HEK293 (cell line): ENCODE results near the gene LY6G5B.

Source experiments
- CTCF ChIA-PET: fragments of 350-600 bp; formaldehyde crosslinking; extraction: SDS; loops from one replicate; lab custom pipeline; 2021; ENCODE audit warnings: antibody characterized with exemption; lab: Yijun Ruan, JAX
- POLR2A ChIA-PET: fragments of 300-600 bp; formaldehyde crosslinking; extraction: SDS; loops from one replicate; lab custom pipeline; 2020; ENCODE audit warnings: antibody characterized with exemption, inconsistent platforms; lab: Yijun Ruan, JAX
- H3K27ac ChIP-seq: fragments of 200-500 bp; sonication (Bioruptor generic); 2 replicates; pipeline ENCODE4 v1.5.1; 2014; ENCODE audit warnings: low read depth, low read length, control low read depth, inconsistent platforms; ENCODE audit errors: extremely low read depth
- H3K36me3 ChIP-seq, 2 experiments: fragments of 200-500 bp in 1 of 2; sonication (Bioruptor generic) in 1 of 2; 1 replicate in 1 of 2; 2 replicates in 1 of 2; pipeline ENCODE4 v1.5.1; 2014 to 2017; ENCODE audit warnings: inconsistent platforms in 2 of 2, low read length in 2 of 2; ENCODE audit not compliant: control insufficient read depth in 2 of 2, insufficient read depth in 1 of 2
- H3K4me1 ChIP-seq: fragments of 200-500 bp; sonication (Bioruptor generic); 2 replicates; pipeline ENCODE4 v1.5.1; 2014; ENCODE audit warnings: mild to moderate bottlenecking, low read length, inconsistent platforms; ENCODE audit not compliant: control insufficient read depth, insufficient read depth
- H3K4me3 ChIP-seq: 2 replicates; pipeline ENCODE4 v1.5.1; 2011; ENCODE audit warnings: low read depth, mild to moderate bottlenecking, control low read depth, low read length, moderate library complexity
- H3K9me3 ChIP-seq: fragments of 200-500 bp; sonication (Bioruptor generic); 2 replicates; pipeline ENCODE4 v1.5.1; 2014; ENCODE audit warnings: low read depth, low read length, inconsistent platforms; ENCODE audit not compliant: control insufficient read depth, insufficient read depth
- GLIS2 ChIP-seq: fragments of 450-650 bp; formaldehyde crosslinking; IDR thresholded peaks from 2 replicates; pipeline ENCODE4 v1.5.1; 2016; ENCODE audit warnings: missing biosample characterization, missing genetic modification characterization
- IKZF3 ChIP-seq: fragments of 450-650 bp; IDR thresholded peaks from 2 replicates; pipeline ENCODE4 v1.5.0; 2018; ENCODE audit warnings: missing biosample characterization, mild to moderate bottlenecking, missing genetic modification characterization, moderate library complexity
- KLF1 ChIP-seq: fragments of 450-650 bp; formaldehyde crosslinking; IDR thresholded peaks from 2 replicates; pipeline ENCODE4 v1.5.1; 2016; ENCODE audit warnings: missing biosample characterization, missing genetic modification characterization
- KLF7 ChIP-seq: fragments of 450-650 bp; formaldehyde crosslinking; IDR thresholded peaks from 2 replicates; pipeline ENCODE4 v1.5.1; 2016; ENCODE audit warnings: missing biosample characterization, missing genetic modification characterization, borderline replicate concordance
- OVOL3 ChIP-seq: fragments of 450-650 bp; formaldehyde crosslinking; IDR thresholded peaks from 2 replicates; pipeline ENCODE4 v1.5.1; 2016; ENCODE audit warnings: missing biosample characterization, missing genetic modification characterization
- SCRT2 ChIP-seq: fragments of 450-650 bp; formaldehyde crosslinking; IDR thresholded peaks from 2 replicates; pipeline ENCODE4 v1.5.1; 2016; ENCODE audit warnings: missing biosample characterization, missing genetic modification characterization
- ZBTB1 ChIP-seq: fragments of 450-650 bp; formaldehyde crosslinking; IDR thresholded peaks from 2 replicates; pipeline ENCODE4 v1.5.1; 2016; ENCODE audit warnings: missing biosample characterization, missing genetic modification characterization
- ZBTB8A ChIP-seq: fragments of 450-650 bp; formaldehyde crosslinking; IDR thresholded peaks from 2 replicates; pipeline ENCODE4 v1.5.1; 2016; ENCODE audit warnings: missing biosample characterization, missing genetic modification characterization
- ZFP69B ChIP-seq: fragments of 450-650 bp; formaldehyde crosslinking; IDR thresholded peaks from 2 replicates; pipeline ENCODE4 v1.5.1; 2016; ENCODE audit warnings: missing biosample characterization, missing genetic modification characterization
- ZIC2 ChIP-seq: fragments of 450-650 bp; formaldehyde crosslinking; IDR thresholded peaks from 2 replicates; pipeline ENCODE4 v1.5.1; 2016; ENCODE audit warnings: missing biosample characterization, missing genetic modification characterization
- ZNF155 ChIP-seq: fragments of 450-650 bp; formaldehyde crosslinking; IDR thresholded peaks from 2 replicates; pipeline ENCODE4 v1.5.1; 2016; ENCODE audit warnings: missing biosample characterization, missing genetic modification characterization
- ZNF214 ChIP-seq: fragments of 450-650 bp; formaldehyde crosslinking; IDR thresholded peaks from 2 replicates; pipeline ENCODE4 v1.5.1; 2017; ENCODE audit warnings: missing biosample characterization, mild to moderate bottlenecking, missing genetic modification characterization, borderline replicate concordance
- ZNF335 ChIP-seq: fragments of 450-650 bp; formaldehyde crosslinking; conservative IDR thresholded peaks from 2 replicates; pipeline ENCODE4 v1.5.1; 2016; ENCODE audit warnings: missing biosample characterization, missing genetic modification characterization
- ZNF341 ChIP-seq: fragments of 450-650 bp; formaldehyde crosslinking; IDR thresholded peaks from 2 replicates; pipeline ENCODE4; 2016; ENCODE audit warnings: low read depth, missing biosample characterization, missing genetic modification characterization
- ZNF561 ChIP-seq: fragments of 450-650 bp; IDR thresholded peaks from 2 replicates; pipeline ENCODE4 v1.5.1; 2018; ENCODE audit warnings: missing biosample characterization, missing genetic modification characterization, borderline replicate concordance
- ZNF623 ChIP-seq: fragments of 450-650 bp; formaldehyde crosslinking; IDR thresholded peaks from 2 replicates; pipeline ENCODE4 v1.5.1; 2016; ENCODE audit warnings: missing biosample characterization, missing genetic modification characterization
- ZNF768 ChIP-seq: fragments of 450-650 bp; formaldehyde crosslinking; IDR thresholded peaks from 2 replicates; pipeline ENCODE4 v1.5.1; 2018; ENCODE audit warnings: missing biosample characterization, mild to moderate bottlenecking, missing genetic modification characterization
- ZNF791 ChIP-seq: fragments of 450-650 bp; formaldehyde crosslinking; IDR thresholded peaks from 2 replicates; pipeline ENCODE4 v1.5.1; 2016; ENCODE audit warnings: missing biosample characterization, missing genetic modification characterization
- TF ChIP-seq, protein P1 (sequence below): fragments of 450-650 bp; formaldehyde crosslinking; conservative IDR thresholded peaks from 2 replicates; pipeline ENCODE4 v1.5.1; 2016; ENCODE audit warnings: low read depth, missing biosample characterization, missing genetic modification characterization
- TF ChIP-seq, protein P2 (sequence below): fragments of 450-650 bp; IDR thresholded peaks from 2 replicates; pipeline ENCODE4 v1.5.1; 2018; ENCODE audit warnings: missing biosample characterization, missing genetic modification characterization
- TF ChIP-seq, protein P3 (sequence below): fragments of 450-650 bp; formaldehyde crosslinking; IDR thresholded peaks from 2 replicates; pipeline ENCODE4 v1.5.1; 2017; ENCODE audit warnings: missing biosample characterization, missing genetic modification characterization
- TF ChIP-seq, protein P4 (sequence below): fragments of 450-650 bp; formaldehyde crosslinking; IDR thresholded peaks from 2 replicates; pipeline ENCODE4 v1.5.1; 2017; ENCODE audit warnings: missing biosample characterization, missing genetic modification characterization
- TF ChIP-seq, protein P5 (sequence below): fragments of 450-650 bp; formaldehyde crosslinking; IDR thresholded peaks from 2 replicates; pipeline ENCODE4 v1.5.1; 2016; ENCODE audit warnings: missing biosample characterization, missing genetic modification characterization

LY6G5B gene

DNA sequence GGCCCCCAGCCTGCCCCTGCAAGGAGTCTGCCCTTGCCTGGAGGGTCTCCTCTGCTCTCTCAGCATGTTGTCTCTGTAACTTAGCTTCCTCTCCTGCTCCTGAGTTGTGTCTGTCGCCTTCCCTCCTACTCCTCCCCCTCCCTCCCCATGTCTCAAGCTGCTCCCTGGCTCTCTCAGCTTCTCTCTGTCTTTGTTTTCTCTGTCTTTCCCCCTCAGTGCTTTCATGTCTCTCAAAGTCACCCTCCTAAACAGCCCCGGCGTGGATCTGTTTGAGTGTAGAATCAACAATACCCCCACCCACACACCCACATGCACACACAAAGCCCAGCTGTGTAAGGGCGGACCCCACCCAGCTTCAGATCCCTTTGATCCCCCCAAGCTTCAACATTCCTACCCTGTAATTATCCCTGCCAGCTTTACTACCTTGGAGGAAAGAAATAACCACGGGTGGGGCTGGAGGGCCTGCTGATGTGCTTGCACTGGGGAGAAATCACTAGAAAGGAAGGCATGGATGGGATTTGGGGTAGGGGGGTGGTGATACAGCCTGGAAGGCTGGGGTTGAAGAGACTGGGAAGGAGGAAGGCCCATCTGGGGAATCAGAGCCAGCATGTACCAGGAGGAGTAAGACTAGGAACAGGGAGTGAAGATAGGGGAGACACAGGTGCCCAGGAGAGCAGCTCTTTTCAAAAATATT, 44.4 kb downstream of the LY6G5B start (continued):
- TF ChIP-seq, protein P1, sequence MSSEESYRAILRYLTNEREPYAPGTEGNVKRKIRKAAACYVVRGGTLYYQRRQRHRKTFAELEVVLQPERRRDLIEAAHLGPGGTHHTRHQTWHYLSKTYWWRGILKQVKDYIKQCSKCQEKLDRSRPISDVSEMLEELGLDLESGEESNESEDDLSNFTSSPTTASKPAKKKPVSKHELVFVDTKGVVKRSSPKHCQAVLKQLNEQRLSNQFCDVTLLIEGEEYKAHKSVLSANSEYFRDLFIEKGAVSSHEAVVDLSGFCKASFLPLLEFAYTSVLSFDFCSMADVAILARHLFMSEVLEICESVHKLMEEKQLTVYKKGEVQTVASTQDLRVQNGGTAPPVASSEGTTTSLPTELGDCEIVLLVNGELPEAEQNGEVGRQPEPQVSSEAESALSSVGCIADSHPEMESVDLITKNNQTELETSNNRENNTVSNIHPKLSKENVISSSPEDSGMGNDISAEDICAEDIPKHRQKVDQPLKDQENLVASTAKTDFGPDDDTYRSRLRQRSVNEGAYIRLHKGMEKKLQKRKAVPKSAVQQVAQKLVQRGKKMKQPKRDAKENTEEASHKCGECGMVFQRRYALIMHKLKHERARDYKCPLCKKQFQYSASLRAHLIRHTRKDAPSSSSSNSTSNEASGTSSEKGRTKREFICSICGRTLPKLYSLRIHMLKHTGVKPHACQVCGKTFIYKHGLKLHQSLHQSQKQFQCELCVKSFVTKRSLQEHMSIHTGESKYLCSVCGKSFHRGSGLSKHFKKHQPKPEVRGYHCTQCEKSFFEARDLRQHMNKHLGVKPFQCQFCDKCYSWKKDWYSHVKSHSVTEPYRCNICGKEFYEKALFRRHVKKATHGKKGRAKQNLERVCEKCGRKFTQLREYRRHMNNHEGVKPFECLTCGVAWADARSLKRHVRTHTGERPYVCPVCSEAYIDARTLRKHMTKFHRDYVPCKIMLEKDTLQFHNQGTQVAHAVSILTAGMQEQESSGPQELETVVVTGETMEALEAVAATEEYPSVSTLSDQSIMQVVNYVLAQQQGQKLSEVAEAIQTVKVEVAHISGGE (tag by site-specific recombination) = no peak
- TF ChIP-seq, protein P2, sequence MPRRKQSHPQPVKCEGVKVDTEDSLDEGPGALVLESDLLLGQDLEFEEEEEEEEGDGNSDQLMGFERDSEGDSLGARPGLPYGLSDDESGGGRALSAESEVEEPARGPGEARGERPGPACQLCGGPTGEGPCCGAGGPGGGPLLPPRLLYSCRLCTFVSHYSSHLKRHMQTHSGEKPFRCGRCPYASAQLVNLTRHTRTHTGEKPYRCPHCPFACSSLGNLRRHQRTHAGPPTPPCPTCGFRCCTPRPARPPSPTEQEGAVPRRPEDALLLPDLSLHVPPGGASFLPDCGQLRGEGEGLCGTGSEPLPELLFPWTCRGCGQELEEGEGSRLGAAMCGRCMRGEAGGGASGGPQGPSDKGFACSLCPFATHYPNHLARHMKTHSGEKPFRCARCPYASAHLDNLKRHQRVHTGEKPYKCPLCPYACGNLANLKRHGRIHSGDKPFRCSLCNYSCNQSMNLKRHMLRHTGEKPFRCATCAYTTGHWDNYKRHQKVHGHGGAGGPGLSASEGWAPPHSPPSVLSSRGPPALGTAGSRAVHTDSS (tag by site-specific recombination) = no peak
- peak; percentile 11; the same call in 1 of the 2 replicates for TF ChIP-seq IKZF3 (tag by site-specific recombination)
- TF ChIP-seq, protein P3, sequence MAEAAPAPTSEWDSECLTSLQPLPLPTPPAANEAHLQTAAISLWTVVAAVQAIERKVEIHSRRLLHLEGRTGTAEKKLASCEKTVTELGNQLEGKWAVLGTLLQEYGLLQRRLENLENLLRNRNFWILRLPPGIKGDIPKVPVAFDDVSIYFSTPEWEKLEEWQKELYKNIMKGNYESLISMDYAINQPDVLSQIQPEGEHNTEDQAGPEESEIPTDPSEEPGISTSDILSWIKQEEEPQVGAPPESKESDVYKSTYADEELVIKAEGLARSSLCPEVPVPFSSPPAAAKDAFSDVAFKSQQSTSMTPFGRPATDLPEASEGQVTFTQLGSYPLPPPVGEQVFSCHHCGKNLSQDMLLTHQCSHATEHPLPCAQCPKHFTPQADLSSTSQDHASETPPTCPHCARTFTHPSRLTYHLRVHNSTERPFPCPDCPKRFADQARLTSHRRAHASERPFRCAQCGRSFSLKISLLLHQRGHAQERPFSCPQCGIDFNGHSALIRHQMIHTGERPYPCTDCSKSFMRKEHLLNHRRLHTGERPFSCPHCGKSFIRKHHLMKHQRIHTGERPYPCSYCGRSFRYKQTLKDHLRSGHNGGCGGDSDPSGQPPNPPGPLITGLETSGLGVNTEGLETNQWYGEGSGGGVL = peak; percentile 98
- 0 out of 2 replicates have a peak, but pooled peaks have one; percentile 37 for TF ChIP-seq KLF7 (tag by site-specific recombination)
- TF ChIP-seq ZNF155 (tag by site-specific recombination) = no peak
- no peak for TF ChIP-seq ZNF561 (tag by site-specific recombination)
- no peak for TF ChIP-seq ZNF623 (tag by site-specific recombination)
- no peak for TF ChIP-seq ZNF768 (tag by site-specific recombination)
- TF ChIP-seq ZNF791 (tag by site-specific recombination) = no peak

DNA sequence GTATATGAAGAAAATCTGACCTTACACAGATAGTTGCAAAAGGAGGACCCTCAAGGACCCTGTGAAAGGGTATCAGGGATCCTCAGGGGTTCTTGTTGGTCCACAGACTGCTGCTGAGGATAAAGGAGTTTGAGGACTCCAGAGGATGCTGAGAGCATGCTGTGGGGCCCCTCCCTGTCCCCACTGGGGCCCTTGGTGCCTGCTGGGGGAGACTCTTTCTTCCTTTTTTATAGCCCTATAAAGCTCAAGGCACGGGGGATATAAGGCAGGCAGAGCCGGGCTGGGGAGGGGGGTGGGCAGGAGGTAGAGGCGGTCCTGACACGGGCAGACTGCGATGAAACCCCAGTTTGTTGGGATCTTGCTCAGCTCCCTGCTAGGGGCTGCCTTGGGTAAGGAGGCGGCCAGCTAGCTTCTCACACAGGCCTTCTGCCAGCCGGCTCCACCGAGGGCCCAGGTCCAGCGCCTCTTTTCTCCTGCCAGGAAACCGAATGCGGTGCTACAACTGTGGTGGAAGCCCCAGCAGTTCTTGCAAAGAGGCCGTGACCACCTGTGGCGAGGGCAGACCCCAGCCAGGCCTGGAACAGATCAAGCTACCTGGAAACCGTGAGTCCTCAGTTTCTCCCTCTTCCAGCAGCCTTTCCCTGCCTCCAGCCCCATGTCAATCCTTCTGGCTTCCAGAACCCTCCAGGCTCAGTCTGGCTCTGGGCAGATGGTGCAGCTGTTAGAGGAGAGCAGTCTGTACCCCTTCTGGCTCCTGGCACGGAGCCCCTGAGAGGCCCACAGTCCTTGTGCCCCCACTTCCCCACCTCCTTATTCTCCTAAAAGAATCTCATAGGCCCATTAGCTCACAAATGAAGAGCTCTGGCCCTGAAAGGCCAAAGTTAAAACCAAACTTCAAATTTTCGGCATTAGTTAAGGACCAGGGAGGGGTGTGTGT, 45.5 kb downstream of the LY6G5B start, which contains the start of gene LY6G6D:
Gene LY6G6D (plus strand): TSS at position 327 of the 937 bp plus-strand sequence. CDS start 8 bp downstream, at position 335.
- POLR2A ChIA-PET = interaction anchor here (0.6 to 1.6 kb wide), 4 partner anchors 12 to 112 kb away, joined by 3 to 10 read pairs (median 4); partner anchors contain the start of genes ABHD16A and HSPA1B
- Histone ChIP-seq H3K36me3 (no peaks in the 10 kb centered on the region), H3K4me3 (no peak within 1 kb of the TSS), H3K27ac (peak within 1 kb of the TSS; percentile 46), H3K9me3 (no peaks in the 10 kb centered on the region), H3K4me1 (peaks cover 4% of the 10 kb centered on the region)
- CTCF ChIA-PET = interaction anchor here (0.7 to 1.5 kb wide), 3 partner anchors 54 to 152 kb away, joined by 3 to 8 read pairs (median 3); no protein-coding TSS in a partner anchor
- TF ChIP-seq ZNF623 (tag by site-specific recombination) (no peak), SCRT2 (peak; percentile 80), ZFP69B (tag by site-specific recombination) (peak; percentile 43; the same call in 1 of the 2 replicates), ZNF335 (peak; percentile 78), OVOL3 (tag by site-specific recombination) (no peak), ZNF341 (tag by site-specific recombination) (peak; percentile 19; the same call in 1 of the 2 replicates), ZNF214 (no peak), ZIC2 (peak; percentile 98), GLIS2 (tag by site-specific recombination) (peak; percentile 69), ZBTB8A (tag by site-specific recombination) (peak; percentile 53), IKZF3 (tag by site-specific recombination) (0 out of 2 replicates have a peak, but pooled peaks have one; percentile 11), ZBTB1 (tag by site-specific recombination) (no peak), KLF1 (tag by site-specific recombination) (no peak)
- TF ChIP-seq, protein P4, sequence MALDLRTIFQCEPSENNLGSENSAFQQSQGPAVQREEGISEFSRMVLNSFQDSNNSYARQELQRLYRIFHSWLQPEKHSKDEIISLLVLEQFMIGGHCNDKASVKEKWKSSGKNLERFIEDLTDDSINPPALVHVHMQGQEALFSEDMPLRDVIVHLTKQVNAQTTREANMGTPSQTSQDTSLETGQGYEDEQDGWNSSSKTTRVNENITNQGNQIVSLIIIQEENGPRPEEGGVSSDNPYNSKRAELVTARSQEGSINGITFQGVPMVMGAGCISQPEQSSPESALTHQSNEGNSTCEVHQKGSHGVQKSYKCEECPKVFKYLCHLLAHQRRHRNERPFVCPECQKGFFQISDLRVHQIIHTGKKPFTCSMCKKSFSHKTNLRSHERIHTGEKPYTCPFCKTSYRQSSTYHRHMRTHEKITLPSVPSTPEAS (tag by site-specific recombination) = peak; percentile 41; the same call in 1 of the 2 replicates
- TF ChIP-seq, protein P5, sequence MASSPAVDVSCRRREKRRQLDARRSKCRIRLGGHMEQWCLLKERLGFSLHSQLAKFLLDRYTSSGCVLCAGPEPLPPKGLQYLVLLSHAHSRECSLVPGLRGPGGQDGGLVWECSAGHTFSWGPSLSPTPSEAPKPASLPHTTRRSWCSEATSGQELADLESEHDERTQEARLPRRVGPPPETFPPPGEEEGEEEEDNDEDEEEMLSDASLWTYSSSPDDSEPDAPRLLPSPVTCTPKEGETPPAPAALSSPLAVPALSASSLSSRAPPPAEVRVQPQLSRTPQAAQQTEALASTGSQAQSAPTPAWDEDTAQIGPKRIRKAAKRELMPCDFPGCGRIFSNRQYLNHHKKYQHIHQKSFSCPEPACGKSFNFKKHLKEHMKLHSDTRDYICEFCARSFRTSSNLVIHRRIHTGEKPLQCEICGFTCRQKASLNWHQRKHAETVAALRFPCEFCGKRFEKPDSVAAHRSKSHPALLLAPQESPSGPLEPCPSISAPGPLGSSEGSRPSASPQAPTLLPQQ = peak; percentile 40; the same call in 1 of the 2 replicates
